HG03558 (cell line): ENCODE measurements around the gene POM121.
"Not testable (repeated sequence)": the region's sequence is repeated elsewhere in the genome, so short reads cannot be mapped to it uniquely, and the experiment has no call there.

Experiments used
- ATAC-seq: cut with Tn5 transposase; IDR thresholded peaks from one replicate; pipeline ENCODE4 v1.9.1; 2021; ENCODE audit warnings: moderate number of reproducible peaks; ENCODE audit not compliant: unreplicated experiment; ENCODE audit errors: extremely low read depth

The POM121 gene

GRCh38 chr7:72924733-72925545 lies at the start of gene POM121:
TSS of gene POM121 (plus strand) at chr7:72925095. CDS start at chr7:72925122, 27 bp downstream.
- ATAC-seq: peak; percentile 60

GRCh38 chr7:72879079-72879736 lies 45.7 kb upstream of the POM121 start:
- ATAC-seq: peak; percentile 96

GRCh38 chr7:72879737-72880215 lies 45.1 kb upstream of the POM121 start:
- not testable (repeated sequence) for ATAC-seq

- ATAC-seq: not testable (repeated sequence)
These were observed 33.1 kb upstream of the POM121 start for GRCh38 chr7:72891750-72892149.

- ATAC-seq: not testable (repeated sequence)
These were observed 20.2 kb upstream of the POM121 start for GRCh38 chr7:72904740-72905139.

GRCh38 chr7:72908422-72908821 lies 16.5 kb upstream of the POM121 start:
- not testable (repeated sequence) for ATAC-seq

- ATAC-seq: not testable (repeated sequence)
These were observed 13.5 kb upstream of the POM121 start for GRCh38 chr7:72911395-72911794.

- not testable (repeated sequence) for ATAC-seq
These were observed 11.1 kb upstream of the POM121 start for GRCh38 chr7:72913750-72914149.

GRCh38 chr7:72914756-72915525 lies 10.0 kb upstream of the POM121 start:
- ATAC-seq: peak; percentile 44

- ATAC-seq: no peak
These were observed 5.6 kb upstream of the POM121 start for GRCh38 chr7:72919256-72919775.

- ATAC-seq: no peak
These were observed 536 bp upstream of the POM121 start for GRCh38 chr7:72924386-72924732.

- no peak for ATAC-seq
These were observed 738 bp downstream of the POM121 start for GRCh38 chr7:72925546-72926120.

- ATAC-seq: not testable (repeated sequence)
These were observed 2.9 kb downstream of the POM121 start for GRCh38 chr7:72927791-72928190.

GRCh38 chr7:72928216-72928615 lies 3.3 kb downstream of the POM121 start:
- ATAC-seq: not testable (repeated sequence)

GRCh38 chr7:72942022-72942705 lies 17.3 kb downstream of the POM121 start:
- not testable (repeated sequence) for ATAC-seq

- ATAC-seq: not testable (repeated sequence)
These were observed 18.1 kb downstream of the POM121 start for GRCh38 chr7:72942956-72943355.

GRCh38 chr7:72944937-72945336 lies 20.0 kb downstream of the POM121 start:
- ATAC-seq: not testable (repeated sequence)

- ATAC-seq: not testable (repeated sequence)
These were observed 20.7 kb downstream of the POM121 start for GRCh38 chr7:72945597-72945996.

GRCh38 chr7:72946130-72946745 lies 21.3 kb downstream of the POM121 start:
- not testable (repeated sequence) for ATAC-seq
